CD4-positive, alpha-beta T cell treated with Interleukin-17A for 1 hour (primary cell): Measurements from ENCODE around the gene KIF1B.

Source experiments
- DNase-seq: peaks from one replicate; pipeline ENCODE4 v3.0.0-alpha.2; 2020

KIF1B gene

GRCh38 chr1:10209905-10210810, at the start of gene KIF1B:
TSS of gene KIF1B (plus strand) at chr1:10210570. CDS start at chr1:10232329, 21,759 bp downstream.
- peak; percentile 97 for DNase-seq

- DNase-seq, result no peak
These were observed 49.4 kb upstream of the KIF1B start for GRCh38 chr1:10160907-10161490.

- DNase-seq, result no peak
These were observed 48.7 kb upstream of the KIF1B start for GRCh38 chr1:10161541-10162290.

- DNase-seq, result no peak
These were observed 41.4 kb upstream of the KIF1B start for GRCh38 chr1:10168912-10169514.

GRCh38 chr1:10170239-10170574, 40.2 kb upstream of the KIF1B start:
- no peak for DNase-seq

- DNase-seq, result no peak
These were observed 39.1 kb upstream of the KIF1B start for GRCh38 chr1:10171105-10171767.

- no peak for DNase-seq
These were observed 38.2 kb upstream of the KIF1B start for GRCh38 chr1:10171995-10172669.

GRCh38 chr1:10173582-10173981, 36.8 kb upstream of the KIF1B start:
- DNase-seq, result no peak

- no peak for DNase-seq
These were observed 32.5 kb upstream of the KIF1B start for GRCh38 chr1:10177876-10178275.

GRCh38 chr1:10178597-10179405, 31.6 kb upstream of the KIF1B start:
- DNase-seq, result no peak

GRCh38 chr1:10179406-10180091, 30.8 kb upstream of the KIF1B start:
- DNase-seq, result no peak

GRCh38 chr1:10181154-10181553, 29.2 kb upstream of the KIF1B start:
- DNase-seq, result no peak

GRCh38 chr1:10185759-10186158, 24.6 kb upstream of the KIF1B start:
- DNase-seq, result no peak

- DNase-seq, result no peak
These were observed 23.9 kb upstream of the KIF1B start for GRCh38 chr1:10186331-10187025.

- DNase-seq, result no peak
These were observed 23.4 kb upstream of the KIF1B start for GRCh38 chr1:10187026-10187334.

GRCh38 chr1:10188133-10188650, 22.2 kb upstream of the KIF1B start:
- no peak for DNase-seq

- DNase-seq, result no peak
These were observed 20.7 kb upstream of the KIF1B start for GRCh38 chr1:10189659-10190058.

GRCh38 chr1:10192263-10192662, 18.1 kb upstream of the KIF1B start:
- no peak for DNase-seq

GRCh38 chr1:10193288-10193687, 17.1 kb upstream of the KIF1B start:
- DNase-seq, result no peak

- no peak for DNase-seq
These were observed 14.8 kb upstream of the KIF1B start for GRCh38 chr1:10195570-10195969.
